ENCODE results near the gene LDLRAD4. TPM values are rescaled to one million over a fixed set of nuclear protein-coding genes. Genes with fewer than 3 reads are reported as not detected.

Gene LDLRAD4
- total RNA-seq, 1 donor: 0.54 TPM

DNA sequence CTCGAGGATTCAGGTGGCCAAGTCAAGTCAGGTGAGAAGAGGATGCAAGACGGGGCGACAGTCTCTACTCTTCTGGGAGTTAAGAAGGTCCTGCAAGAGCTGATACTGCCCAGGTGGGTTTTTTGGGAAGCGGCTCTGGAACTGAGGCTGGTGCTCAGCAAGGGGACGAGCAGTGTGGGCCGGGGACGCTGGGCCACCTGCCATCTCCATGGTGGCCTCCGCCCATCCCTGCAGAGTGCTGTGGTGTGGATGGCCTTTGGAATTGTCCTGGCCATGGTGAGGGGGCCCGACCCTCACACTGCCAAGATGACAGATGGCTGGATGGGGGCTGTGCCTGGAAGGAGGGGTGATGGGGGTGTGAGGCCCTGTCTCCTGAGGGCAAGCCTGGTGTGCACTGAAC lies 34.2 kb upstream of the LDLRAD4 start:
- no peak for TF ChIP-seq CTCF (IDR thresholded peaks at IDR 0.05; ENCODE audit: insufficient read depth, low read length)
- no peak for DNase-seq (ENCODE audit: low read depth)
- no peak overlapping the region for H3K4me3 ChIP-seq (ENCODE audit: low read depth, low read length)

DNA sequence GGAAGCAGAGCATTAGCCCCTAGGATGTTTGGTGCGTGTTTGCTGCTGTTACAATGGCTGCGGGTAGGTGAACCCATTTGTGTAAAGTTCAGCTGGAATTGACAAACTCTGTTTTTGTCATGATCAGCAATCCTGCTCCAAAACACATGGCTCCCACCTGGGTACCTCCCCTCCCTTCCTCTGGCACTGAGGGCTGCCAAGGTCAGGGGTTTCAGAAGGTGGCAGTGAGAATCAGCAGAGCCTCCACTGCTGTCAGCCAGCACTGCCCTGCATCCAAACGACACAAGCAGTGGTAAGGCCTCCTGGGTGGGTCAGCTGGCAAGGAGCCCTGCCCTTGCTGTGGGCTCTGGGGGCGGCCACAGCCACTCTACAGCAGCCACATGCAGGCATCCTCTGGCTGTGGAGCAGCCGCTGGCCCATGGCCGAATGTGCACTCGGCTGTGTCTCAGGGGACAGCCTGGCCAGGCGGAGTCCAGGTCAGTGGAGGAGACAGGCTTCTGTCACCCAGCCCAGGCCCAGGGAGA lies 32.8 kb upstream of the LDLRAD4 start:
- DNase-seq (ENCODE audit: low read depth): no peak
- H3K4me3 ChIP-seq (ENCODE audit: low read depth, low read length): no peak overlapping the region
- no peak for TF ChIP-seq CTCF (IDR thresholded peaks at IDR 0.05; ENCODE audit: insufficient read depth, low read length)

DNA sequence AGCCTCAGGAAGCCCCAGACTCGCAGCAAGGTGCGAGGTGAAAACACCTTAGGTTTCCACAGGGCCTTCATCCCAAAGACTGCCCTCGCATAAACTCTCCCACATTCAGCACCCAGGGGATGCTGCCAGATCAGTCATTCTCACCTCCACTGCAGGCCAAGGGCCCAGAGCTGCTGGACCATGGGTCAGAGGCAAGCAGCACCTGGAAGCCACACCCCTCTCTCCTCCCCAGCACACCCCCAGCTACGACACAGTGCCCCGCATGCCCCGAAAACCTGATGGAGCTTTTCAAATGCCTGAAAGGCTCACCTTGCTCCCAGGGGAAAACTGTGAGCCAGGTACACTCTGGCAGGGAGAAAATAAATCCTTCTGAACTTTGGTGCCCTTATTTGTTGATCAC lies 31.9 kb upstream of the LDLRAD4 start:
- no peak for TF ChIP-seq CTCF (IDR thresholded peaks at IDR 0.05; ENCODE audit: insufficient read depth, low read length)
- no peak overlapping the region for H3K4me3 ChIP-seq (ENCODE audit: low read depth, low read length)
- DNase-seq (ENCODE audit: low read depth): no peak

DNA sequence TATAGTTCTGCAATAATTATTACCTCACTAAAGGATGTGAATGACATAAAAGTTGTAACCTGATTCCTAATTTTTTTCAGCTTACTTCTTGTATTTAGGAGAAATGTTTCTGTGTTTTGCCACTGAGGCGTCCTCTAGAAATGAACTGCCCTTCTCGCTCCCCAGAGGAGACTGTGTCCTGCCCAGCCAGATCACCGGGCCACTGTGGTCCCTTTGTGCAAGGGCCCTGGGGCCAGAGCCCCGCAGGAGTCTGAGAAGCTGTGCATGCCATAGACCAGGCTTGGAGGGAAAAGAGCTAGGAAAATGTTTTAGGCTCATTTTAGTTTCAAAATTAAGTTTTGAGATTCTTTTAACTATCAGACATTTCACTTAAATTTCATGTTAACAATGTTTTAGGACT lies 31.1 kb upstream of the LDLRAD4 start:
- no peak for TF ChIP-seq CTCF (IDR thresholded peaks at IDR 0.05; ENCODE audit: insufficient read depth, low read length)
- no peak for DNase-seq (ENCODE audit: low read depth)
- H3K4me3 ChIP-seq (ENCODE audit: low read depth, low read length): no peak overlapping the region

- H3K4me3 ChIP-seq (ENCODE audit: low read depth, low read length): no peak overlapping the region
- DNase-seq (ENCODE audit: low read depth): no peak
- TF ChIP-seq CTCF (IDR thresholded peaks at IDR 0.05; ENCODE audit: insufficient read depth, low read length): no peak
These were observed 27.5 kb upstream of the LDLRAD4 start for GRCh38 chr18:13191031-13191430.

DNA sequence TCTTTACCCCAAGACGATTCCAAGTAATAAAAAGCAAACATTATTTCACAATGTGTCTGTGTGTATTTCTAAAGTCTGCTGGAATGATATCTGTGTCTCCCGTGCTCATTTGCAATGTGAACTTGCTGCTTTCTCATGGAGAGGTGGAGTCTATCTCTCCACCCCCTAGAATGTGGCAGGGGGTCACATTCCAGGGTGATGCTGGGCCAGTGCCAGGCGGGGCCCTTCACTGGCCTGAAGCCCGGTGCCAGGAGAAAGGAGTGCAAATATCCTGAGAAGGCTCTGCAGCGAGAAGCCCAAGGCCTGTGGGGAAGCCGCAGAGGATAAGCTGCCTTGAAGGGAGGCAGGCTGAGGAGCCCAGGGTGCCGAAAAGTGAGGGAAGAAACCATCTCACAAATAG lies 26.8 kb upstream of the LDLRAD4 start:
- no peak for DNase-seq (ENCODE audit: low read depth)
- H3K4me3 ChIP-seq (ENCODE audit: low read depth, low read length): no peak overlapping the region
- no peak for TF ChIP-seq CTCF (IDR thresholded peaks at IDR 0.05; ENCODE audit: insufficient read depth, low read length)

- TF ChIP-seq CTCF (IDR thresholded peaks at IDR 0.05; ENCODE audit: insufficient read depth, low read length): no peak
- DNase-seq (ENCODE audit: low read depth): no peak
- H3K4me3 ChIP-seq (ENCODE audit: low read depth, low read length): no peak overlapping the region
These were observed 25.6 kb upstream of the LDLRAD4 start for GRCh38 chr18:13192970-13193369.
